ENCODE results near the gene MED13L. TPM values are rescaled to one million over a fixed set of nuclear protein-coding genes. Genes with fewer than 3 reads are reported as not detected.

Gene MED13L
- total and polyA plus RNA-seq, 2 donors (not counting 1 experiment from before 2014, with no cell fraction given) = 56.5 to 97.3 TPM

DNA sequence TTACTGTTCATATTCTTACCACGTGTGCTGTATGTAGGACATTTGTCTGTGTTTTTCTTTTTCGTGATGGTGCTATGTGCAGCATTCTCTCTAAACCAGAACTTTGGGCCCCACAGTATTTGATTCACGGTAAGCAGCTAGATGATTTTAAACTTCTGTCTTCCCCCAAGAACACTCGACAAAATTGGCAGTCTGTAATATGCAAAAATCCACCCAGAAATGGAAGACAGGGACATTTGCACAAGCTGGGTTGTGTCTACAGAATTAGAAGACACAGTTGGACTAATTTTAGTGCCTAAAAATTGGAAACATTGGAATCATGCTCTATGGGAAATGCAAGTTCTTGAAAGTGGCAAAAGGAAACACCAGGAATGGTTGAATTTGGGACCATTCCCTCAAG, 24.1 kb upstream of the MED13L start:
- Histone ChIP-seq H2AFZ (ENCODE audit: low read length) (no peak overlapping the region), H3K36me3 (ENCODE audit: control insufficient read depth, insufficient read depth, low read length) (no peaks in the 10 kb centered on the region)
- no peak for TF ChIP-seq EZH2 (IDR thresholded peaks at IDR 0.05; ENCODE audit: low read length, missing control alignments)
- TF ChIP-seq, protein P1, sequence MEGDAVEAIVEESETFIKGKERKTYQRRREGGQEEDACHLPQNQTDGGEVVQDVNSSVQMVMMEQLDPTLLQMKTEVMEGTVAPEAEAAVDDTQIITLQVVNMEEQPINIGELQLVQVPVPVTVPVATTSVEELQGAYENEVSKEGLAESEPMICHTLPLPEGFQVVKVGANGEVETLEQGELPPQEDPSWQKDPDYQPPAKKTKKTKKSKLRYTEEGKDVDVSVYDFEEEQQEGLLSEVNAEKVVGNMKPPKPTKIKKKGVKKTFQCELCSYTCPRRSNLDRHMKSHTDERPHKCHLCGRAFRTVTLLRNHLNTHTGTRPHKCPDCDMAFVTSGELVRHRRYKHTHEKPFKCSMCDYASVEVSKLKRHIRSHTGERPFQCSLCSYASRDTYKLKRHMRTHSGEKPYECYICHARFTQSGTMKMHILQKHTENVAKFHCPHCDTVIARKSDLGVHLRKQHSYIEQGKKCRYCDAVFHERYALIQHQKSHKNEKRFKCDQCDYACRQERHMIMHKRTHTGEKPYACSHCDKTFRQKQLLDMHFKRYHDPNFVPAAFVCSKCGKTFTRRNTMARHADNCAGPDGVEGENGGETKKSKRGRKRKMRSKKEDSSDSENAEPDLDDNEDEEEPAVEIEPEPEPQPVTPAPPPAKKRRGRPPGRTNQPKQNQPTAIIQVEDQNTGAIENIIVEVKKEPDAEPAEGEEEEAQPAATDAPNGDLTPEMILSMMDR (conservative IDR thresholded peaks at IDR 0.05 in 1 of 2, IDR thresholded peaks at IDR 0.05 in 1 of 2; ENCODE audit: low read depth in 1 of 2, low read length in 2 of 2) = no peak

DNA sequence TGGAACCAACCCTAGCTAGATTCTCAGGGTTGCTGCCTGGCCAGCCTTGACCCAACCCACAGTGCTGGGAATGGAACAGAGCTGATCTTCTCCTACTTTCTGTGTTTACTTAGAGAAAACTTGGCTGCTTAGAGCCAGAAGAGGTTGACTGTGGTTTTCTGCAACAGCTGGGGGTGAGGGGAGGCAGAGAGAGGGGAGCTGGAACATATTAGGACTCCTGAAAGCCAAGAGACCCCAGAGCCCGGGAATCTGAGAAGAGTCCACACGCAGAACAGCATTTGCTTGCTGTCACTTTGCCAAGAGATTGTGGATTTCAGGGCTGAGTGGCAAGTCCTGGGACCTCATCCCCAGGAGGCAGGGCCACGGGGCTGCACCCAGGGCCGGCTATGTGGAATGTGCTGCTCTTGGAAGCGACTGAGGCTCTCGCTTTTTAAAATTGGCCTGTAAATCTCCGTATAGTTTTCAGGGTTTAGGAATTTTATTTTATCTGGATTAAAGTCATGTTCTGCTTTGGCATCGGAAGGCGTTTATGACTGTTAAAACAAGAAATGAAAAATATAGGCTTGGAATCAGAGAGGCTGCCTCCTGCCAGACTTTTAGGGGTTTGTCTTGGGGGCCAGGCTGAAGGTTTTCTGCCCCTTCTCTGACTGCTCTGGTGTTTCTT, 22.3 kb upstream of the MED13L start:
- Histone ChIP-seq H2AFZ (ENCODE audit: low read length) (no peak overlapping the region), H3K79me2 (ENCODE audit: control insufficient read depth, insufficient read depth, low read length) (no peaks in the 10 kb centered on the region), H3K9me3 (ENCODE audit: control insufficient read depth, insufficient read depth, low read depth, low read length) (no peaks in the 10 kb centered on the region), H3K27me3 (ENCODE audit: control insufficient read depth, insufficient read depth, low read length) (no peaks in the 10 kb centered on the region), H3K4me1 (ENCODE audit: control insufficient read depth, extremely low read depth, insufficient read depth, low read length) (peaks cover 5% of the 10 kb centered on the region), H3K4me2 (ENCODE audit: extremely low read depth, insufficient read depth, low read length) (no peak overlapping the region), H3K9ac (ENCODE audit: insufficient read depth, low read length) (no peak overlapping the region), H3K27ac (ENCODE audit: insufficient read depth, low read length) (peak overlapping the region; percentile 1), H3K36me3 (ENCODE audit: control insufficient read depth, insufficient read depth, low read length) (no peaks in the 10 kb centered on the region), H3K4me3 (replicated peaks in 1 of 4; ENCODE audit: control extremely low read depth in 1 of 4, insufficient read depth in 1 of 4, low read depth in 3 of 4, low read length in 4 of 4) (no peak overlapping the region), H4K20me1 (ENCODE audit: control insufficient read depth, extremely low read depth, insufficient read depth, low read length) (no peaks in the 10 kb centered on the region)
- DNase-seq (ENCODE audit: low read depth in 2 of 2) = peak; percentile 18 to 82
- no peak for TF ChIP-seq EZH2 (IDR thresholded peaks at IDR 0.05; ENCODE audit: low read length, missing control alignments)
- TF ChIP-seq, protein P1 (conservative IDR thresholded peaks at IDR 0.05 in 1 of 2, IDR thresholded peaks at IDR 0.05 in 1 of 2; ENCODE audit: low read depth in 1 of 2, low read length in 2 of 2) = no peak

More for the DNA sequence above, 24.1 kb upstream of the MED13L start:
- Histone ChIP-seq H3K79me2 (ENCODE audit: control insufficient read depth, insufficient read depth, low read length) (no peaks in the 10 kb centered on the region), H3K9ac (ENCODE audit: insufficient read depth, low read length) (no peak overlapping the region), H4K20me1 (ENCODE audit: control insufficient read depth, extremely low read depth, insufficient read depth, low read length) (no peaks in the 10 kb centered on the region), H3K27me3 (ENCODE audit: control insufficient read depth, insufficient read depth, low read length) (no peaks in the 10 kb centered on the region), H3K9me3 (ENCODE audit: control insufficient read depth, insufficient read depth, low read depth, low read length) (no peaks in the 10 kb centered on the region), H3K4me3 (replicated peaks in 1 of 4; ENCODE audit: control extremely low read depth in 1 of 4, insufficient read depth in 1 of 4, low read depth in 3 of 4, low read length in 4 of 4) (no peak overlapping the region), H3K4me1 (ENCODE audit: control insufficient read depth, extremely low read depth, insufficient read depth, low read length) (peaks cover 5% of the 10 kb centered on the region), H3K27ac (ENCODE audit: insufficient read depth, low read length) (no peak overlapping the region), H3K4me2 (ENCODE audit: extremely low read depth, insufficient read depth, low read length) (no peak overlapping the region)
- no peak for DNase-seq (ENCODE audit: low read depth in 2 of 2)

DNA sequence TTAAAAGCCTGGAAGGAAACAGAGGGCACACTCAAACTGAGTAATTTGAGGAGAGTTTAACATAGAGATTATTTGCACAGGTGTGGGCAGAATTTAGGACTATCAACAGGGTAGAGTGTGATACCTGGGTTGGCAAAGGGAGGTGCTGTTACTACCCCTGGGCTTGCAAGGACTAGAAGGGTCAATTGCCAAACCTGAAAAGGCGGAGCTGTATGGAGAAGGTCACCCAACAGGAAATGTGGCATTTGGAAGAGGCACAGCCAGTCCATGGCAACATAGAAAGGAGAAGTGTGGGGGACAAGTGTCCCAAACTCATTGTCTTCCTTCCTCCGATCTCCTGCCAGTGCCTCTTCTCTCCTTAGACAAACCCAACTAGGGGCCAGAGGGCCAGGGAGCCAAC, 21.6 kb upstream of the MED13L start:
- no peak overlapping the region for H2AFZ ChIP-seq (ENCODE audit: low read length)
- H3K9me3 ChIP-seq (ENCODE audit: control insufficient read depth, insufficient read depth, low read depth, low read length) = no peaks in the 10 kb centered on the region
- no peak overlapping the region for H3K4me3 ChIP-seq (replicated peaks in 1 of 4; ENCODE audit: control extremely low read depth in 1 of 4, insufficient read depth in 1 of 4, low read depth in 3 of 4, low read length in 4 of 4)
- DNase-seq (ENCODE audit: low read depth in 2 of 2) = no peak
- H4K20me1 ChIP-seq (ENCODE audit: control insufficient read depth, extremely low read depth, insufficient read depth, low read length) = no peaks in the 10 kb centered on the region
- no peaks in the 10 kb centered on the region for H3K27me3 ChIP-seq (ENCODE audit: control insufficient read depth, insufficient read depth, low read length)
- TF ChIP-seq EZH2 (IDR thresholded peaks at IDR 0.05; ENCODE audit: low read length, missing control alignments) = no peak
- TF ChIP-seq, protein P1 (conservative IDR thresholded peaks at IDR 0.05 in 1 of 2, IDR thresholded peaks at IDR 0.05 in 1 of 2; ENCODE audit: low read depth in 1 of 2, low read length in 2 of 2) = no peak
- H3K27ac ChIP-seq (ENCODE audit: insufficient read depth, low read length) = no peak overlapping the region
- H3K4me2 ChIP-seq (ENCODE audit: extremely low read depth, insufficient read depth, low read length) = no peak overlapping the region
- H3K79me2 ChIP-seq (ENCODE audit: control insufficient read depth, insufficient read depth, low read length) = no peaks in the 10 kb centered on the region
- no peaks in the 10 kb centered on the region for H3K36me3 ChIP-seq (ENCODE audit: control insufficient read depth, insufficient read depth, low read length)
- peaks cover 5% of the 10 kb centered on the region for H3K4me1 ChIP-seq (ENCODE audit: control insufficient read depth, extremely low read depth, insufficient read depth, low read length)
- H3K9ac ChIP-seq (ENCODE audit: insufficient read depth, low read length) = no peak overlapping the region
